MG63 (cell line): Measurements from ENCODE around the gene KCNN4. TPM values are rescaled to one million over a fixed set of nuclear protein-coding genes. Genes with fewer than 3 reads are reported as not detected.

Source experiments
- DNase-seq: peaks from one replicate; pipeline ENCODE4 v3.0.0-alpha.2; 2020
- H3K27me3 ChIP-seq: fragments of 250-450 bp; sonication (Bioruptor Pico); 2 replicates; pipeline ENCODE4 v1.5.1; 2020; ENCODE audit warnings: mild to moderate bottlenecking, moderate library complexity
- H3K36me3 ChIP-seq: fragments of 250-450 bp; sonication (Bioruptor Pico); 2 replicates; pipeline ENCODE4 v1.5.1; 2020; ENCODE audit warnings: mild to moderate bottlenecking, moderate library complexity
- H3K4me3 ChIP-seq: fragments of 250-450 bp; sonication (Bioruptor Pico); 2 replicates; pipeline ENCODE4 v1.5.1; 2020; ENCODE audit warnings: mild to moderate bottlenecking, moderate library complexity
- H3K9me3 ChIP-seq: fragments of 250-450 bp; sonication (Bioruptor Pico); 2 replicates; pipeline ENCODE4 v1.5.1; 2020; ENCODE audit warnings: mild to moderate bottlenecking, moderate library complexity
- total RNA-seq: library from RNA; depleted of rRNA; stranded (reverse); fragments of >200 nt; shearing (Covaris generic); gene quantifications from 2 replicates; pipeline ENCODE4 v1.2.3, GENCODE V29; 2014; ENCODE audit warnings: low replicate concordance

Gene KCNN4
- total RNA-seq, 1 experiment from 2014 or later, result 6.1 TPM

- no peak for DNase-seq
- H3K36me3 ChIP-seq, result peaks cover 96% of the 10 kb centered on the region
- H3K4me3 ChIP-seq, result no peak overlapping the region
- no peaks in the 10 kb centered on the region for H3K9me3 ChIP-seq
- no peaks in the 10 kb centered on the region for H3K27me3 ChIP-seq
These were observed 37.7 kb downstream of the KCNN4 start for GRCh38 chr19:43743059-43743458.

- no peaks in the 10 kb centered on the region for H3K9me3 ChIP-seq
- no peaks in the 10 kb centered on the region for H3K27me3 ChIP-seq
- H3K36me3 ChIP-seq, result peaks cover 99% of the 10 kb centered on the region
- no peak overlapping the region for H3K4me3 ChIP-seq
- DNase-seq, result no peak
These were observed 39.5 kb downstream of the KCNN4 start for GRCh38 chr19:43741075-43741825.

- Histone ChIP-seq H3K4me3 (no peak overlapping the region), H3K27me3 (no peaks in the 10 kb centered on the region), H3K36me3 (peaks cover 97% of the 10 kb centered on the region), H3K9me3 (no peaks in the 10 kb centered on the region)
- DNase-seq, result no peak
These were observed 41.1 kb downstream of the KCNN4 start for GRCh38 chr19:43739439-43740235.

GRCh38 chr19:43738780-43739211 lies 42.0 kb downstream of the KCNN4 start:
- Histone ChIP-seq H3K27me3 (no peaks in the 10 kb centered on the region), H3K9me3 (no peaks in the 10 kb centered on the region), H3K4me3 (no peak overlapping the region), H3K36me3 (peaks cover 96% of the 10 kb centered on the region)
- DNase-seq, result no peak

- Histone ChIP-seq H3K27me3 (no peaks in the 10 kb centered on the region), H3K9me3 (no peaks in the 10 kb centered on the region), H3K36me3 (peaks cover 96% of the 10 kb centered on the region), H3K4me3 (no peak overlapping the region)
- DNase-seq, result no peak
These were observed 44.8 kb downstream of the KCNN4 start for GRCh38 chr19:43735957-43736356.

- H3K27me3 ChIP-seq, result no peaks in the 10 kb centered on the region
- DNase-seq, result no peak
- peaks cover 96% of the 10 kb centered on the region for H3K36me3 ChIP-seq
- no peak overlapping the region for H3K4me3 ChIP-seq
- H3K9me3 ChIP-seq, result no peaks in the 10 kb centered on the region
These were observed 45.8 kb downstream of the KCNN4 start for GRCh38 chr19:43735013-43735412.

- Histone ChIP-seq H3K9me3 (no peaks in the 10 kb centered on the region), H3K4me3 (no peak overlapping the region), H3K27me3 (no peaks in the 10 kb centered on the region), H3K36me3 (peaks cover 84% of the 10 kb centered on the region)
- no peak for DNase-seq
These were observed 48.9 kb downstream of the KCNN4 start for GRCh38 chr19:43731846-43732245.

- Histone ChIP-seq H3K36me3 (peaks cover 79% of the 10 kb centered on the region), H3K9me3 (no peaks in the 10 kb centered on the region)
- no peak for DNase-seq
These were observed 49.4 kb downstream of the KCNN4 start for GRCh38 chr19:43731346-43731745.

GRCh38 chr19:43729919-43730318 lies 50.9 kb downstream of the KCNN4 start:
- Histone ChIP-seq H3K36me3 (peaks cover 66% of the 10 kb centered on the region), H3K27me3 (no peaks in the 10 kb centered on the region), H3K9me3 (no peaks in the 10 kb centered on the region), H3K4me3 (no peak overlapping the region)
- DNase-seq, result no peak

More at GRCh38 chr19:43731346-43731745, 49.4 kb downstream of the KCNN4 start:
- Histone ChIP-seq H3K4me3 (no peak overlapping the region), H3K27me3 (no peaks in the 10 kb centered on the region)

GRCh38 chr19:43727593-43727853 lies 53.2 kb downstream of the KCNN4 start:
- Histone ChIP-seq H3K4me3 (no peak overlapping the region), H3K27me3 (no peaks in the 10 kb centered on the region; the same call in 1 of the 2 replicates), H3K9me3 (no peaks in the 10 kb centered on the region), H3K36me3 (peaks cover 43% of the 10 kb centered on the region)
- no peak for DNase-seq

GRCh38 chr19:43726736-43727592 lies 53.8 kb downstream of the KCNN4 start:
- no peak overlapping the region for H3K4me3 ChIP-seq
- H3K36me3 ChIP-seq, result peaks cover 38% of the 10 kb centered on the region
- peak; percentile 20 for DNase-seq
- no peaks in the 10 kb centered on the region for H3K9me3 ChIP-seq
- H3K27me3 ChIP-seq, result no peaks in the 10 kb centered on the region; the same call in 1 of the 2 replicates

- H3K27me3 ChIP-seq, result no peaks in the 10 kb centered on the region; the same call in 1 of the 2 replicates
- peaks cover 23% of the 10 kb centered on the region for H3K36me3 ChIP-seq
- DNase-seq, result no peak
- no peak overlapping the region for H3K4me3 ChIP-seq
- no peaks in the 10 kb centered on the region for H3K9me3 ChIP-seq
These were observed 55.3 kb downstream of the KCNN4 start for GRCh38 chr19:43725468-43725867.

- no peaks in the 10 kb centered on the region for H3K9me3 ChIP-seq
- DNase-seq, result no peak
- H3K27me3 ChIP-seq, result no peaks in the 10 kb centered on the region; the same call in 1 of the 2 replicates
- peaks cover 17% of the 10 kb centered on the region for H3K36me3 ChIP-seq
- H3K4me3 ChIP-seq, result no peak overlapping the region
These were observed 55.9 kb downstream of the KCNN4 start for GRCh38 chr19:43724896-43725295.

- Histone ChIP-seq H3K9me3 (no peaks in the 10 kb centered on the region), H3K4me3 (no peak overlapping the region), H3K36me3 (peaks cover 4% of the 10 kb centered on the region), H3K27me3 (no peaks in the 10 kb centered on the region; the same call in 1 of the 2 replicates)
- DNase-seq, result no peak
These were observed 57.2 kb downstream of the KCNN4 start for GRCh38 chr19:43723588-43723987.

GRCh38 chr19:43721469-43722048 lies 59.2 kb downstream of the KCNN4 start:
- H3K27me3 ChIP-seq, result no peaks in the 10 kb centered on the region; the same call in 1 of the 2 replicates
- H3K36me3 ChIP-seq, result no peaks in the 10 kb centered on the region
- H3K9me3 ChIP-seq, result no peaks in the 10 kb centered on the region
- no peak for DNase-seq
- no peak overlapping the region for H3K4me3 ChIP-seq

- H3K4me3 ChIP-seq, result no peak overlapping the region
- H3K27me3 ChIP-seq, result no peaks in the 10 kb centered on the region; the same call in 1 of the 2 replicates
- H3K36me3 ChIP-seq, result no peaks in the 10 kb centered on the region
- DNase-seq, result no peak
- no peaks in the 10 kb centered on the region for H3K9me3 ChIP-seq
These were observed 59.8 kb downstream of the KCNN4 start for GRCh38 chr19:43720936-43721335.
